ENCODE data around the gene NBAS. TPM values are rescaled to one million over a fixed set of nuclear protein-coding genes. Genes with fewer than 3 reads are reported as not detected.

Gene NBAS
- total RNA-seq, 3 donors from 2014 or later (not counting 1 experiment from before 2014, with no cell fraction given) = 27.8 to 34.7 (median 29.2) TPM

- Histone ChIP-seq H3K27ac (ENCODE audit: low read length) (no peak overlapping the region), H3K4me3 (ENCODE audit: low read length) (no peak overlapping the region), H3K36me3 (ENCODE audit: control insufficient read depth, insufficient read depth, low read length) (no peaks in the 10 kb centered on the region), H3K9me3 (ENCODE audit: control insufficient read depth, insufficient read depth, low read length) (no peaks in the 10 kb centered on the region), H3K4me1 (ENCODE audit: control insufficient read depth, insufficient read depth, low read length) (no peaks in the 10 kb centered on the region), H3K27me3 (ENCODE audit: control insufficient read depth, insufficient read depth, low read length) (no peaks in the 10 kb centered on the region)
- DNase-seq = no peak
- Mint-ChIP-seq H3K9me3 (peaks cover 3 to 5% of the 10 kb centered on the region in 2 donors), H3K27me3 (ENCODE audit: low read depth in 2 of 2) (no peaks in the 10 kb centered on the region), H3K4me3 (no peak overlapping the region), H3K4me1 (no peaks in the 10 kb centered on the region), H3K27ac (no peak overlapping the region), H3K36me3 (peaks cover under 1% of the 10 kb centered on the region)
- intact Hi-C loops (cut with micrococcal nuclease) = no loop called here
- TF ChIP-seq CTCF (IDR thresholded peaks at IDR 0.05) = no peak
- 80% methylated on average over 3 of the region's 4 CpGs for WGBS (ENCODE audit: insufficient coverage)
- no peak for ATAC-seq
Measured at GRCh38 chr2:15117409-15118050, 443.6 kb downstream of the NBAS start.

Other genes starting within 250 kb of the NBAS start
- 10 to 100 TPM; 28.5 to 43.4 (median 37.2) TPM for gene DDX1, start 30.5 kb upstream of the NBAS start, total RNA-seq

Data from natural killer cell (primary cell).